WTC11 (cell line): Measurements from ENCODE around the gene GDPD2. TPM values are rescaled to one million over a fixed set of nuclear protein-coding genes. Genes with fewer than 3 reads are reported as not detected.

Experiments used
- ATAC-seq: fragments of 200-7000 bp; cut with Tn5 transposase; 2 replicates; pipeline ENCODE4 v1.10.0; 2021; ENCODE audit warnings: mild to moderate bottlenecking, moderate library complexity
- CTCF ChIA-PET: fragments of 300-600 bp; sonication (Branson Sonifier 250); formaldehyde crosslinking; loops from one replicate; lab custom pipeline; 2021; ENCODE audit warnings: antibody characterized with exemption; lab: Charles Lee
- POLR2A ChIA-PET: fragments of 350-600 bp; sonication (Branson Sonifier 250); formaldehyde crosslinking; loops from one replicate; lab custom pipeline; 2021; ENCODE audit warnings: antibody characterized with exemption; lab: Charles Lee
- DNase-seq: peaks from one replicate; pipeline ENCODE4 v3.0.0; 2021; ENCODE audit warnings: low spot score
- H3K27ac Mint-ChIP-seq: 2 replicates; pipeline ENCODE4 v1.8.0; 2021; ENCODE audit warnings: mixed read lengths
- H3K27me3 Mint-ChIP-seq: 2 replicates; pipeline ENCODE4 v1.8.0; 2021; ENCODE audit warnings: low read depth, mild to moderate bottlenecking, moderate library complexity, mixed read lengths
- H3K36me3 Mint-ChIP-seq: 2 replicates; pipeline ENCODE4 v1.8.0; 2021; ENCODE audit warnings: mixed read lengths
- H3K4me1 Mint-ChIP-seq: 2 replicates; pipeline ENCODE4 v1.8.0; 2022; ENCODE audit warnings: mixed read lengths
- H3K4me3 Mint-ChIP-seq: 2 replicates; pipeline ENCODE4 v1.8.0; 2021; ENCODE audit warnings: mild to moderate bottlenecking, moderate library complexity, mixed read lengths
- H3K9me3 Mint-ChIP-seq: 2 replicates; pipeline ENCODE4 v1.8.0; 2021; ENCODE audit warnings: mixed read lengths
- ELF4 ChIP-seq: sonication (generic); formaldehyde crosslinking; IDR thresholded peaks from 2 replicates; pipeline ENCODE4 v1.8.1; 2022; ENCODE audit warnings: low read depth, mild to moderate bottlenecking, moderate library complexity, missing genetic modification reagents
- ESRRA ChIP-seq: sonication (generic); formaldehyde crosslinking; IDR thresholded peaks from 2 replicates; pipeline ENCODE4 v1.8.1; 2022; ENCODE audit warnings: mild to moderate bottlenecking, missing genetic modification reagents, borderline replicate concordance
- ETV6 ChIP-seq: sonication (generic); formaldehyde crosslinking; IDR thresholded peaks from 2 replicates; pipeline ENCODE4 v1.8.1; 2022; ENCODE audit warnings: mild to moderate bottlenecking, missing genetic modification reagents
- FOXK1 ChIP-seq: sonication (generic); formaldehyde crosslinking; IDR thresholded peaks from 2 replicates; pipeline ENCODE4 v1.8.0; 2022; ENCODE audit warnings: mild to moderate bottlenecking, moderate library complexity, missing genetic modification reagents
- IRF2 ChIP-seq: sonication (generic); formaldehyde crosslinking; IDR thresholded peaks from 2 replicates; pipeline ENCODE4 v1.8.0; 2022; ENCODE audit warnings: low read depth, missing genetic modification reagents, borderline replicate concordance
- MYBL2 ChIP-seq: sonication (generic); formaldehyde crosslinking; IDR thresholded peaks from 2 replicates; pipeline ENCODE4 v1.8.1; 2023; ENCODE audit warnings: mild to moderate bottlenecking, moderate library complexity, missing genetic modification reagents
- NR2C2 ChIP-seq: sonication (generic); formaldehyde crosslinking; IDR thresholded peaks from 2 replicates; pipeline ENCODE4 v1.8.0; 2022; ENCODE audit warnings: mild to moderate bottlenecking, missing genetic modification reagents
- SP1 ChIP-seq: sonication (generic); formaldehyde crosslinking; conservative IDR thresholded peaks from 2 replicates; pipeline ENCODE4 v1.8.1; 2022; ENCODE audit warnings: missing genetic modification reagents
- TEAD4 ChIP-seq: sonication (generic); formaldehyde crosslinking; IDR thresholded peaks from 2 replicates; pipeline ENCODE4 v1.8.0; 2022; ENCODE audit warnings: mild to moderate bottlenecking, missing genetic modification reagents
- ZBTB21 ChIP-seq: sonication (generic); formaldehyde crosslinking; IDR thresholded peaks from 2 replicates; pipeline ENCODE4 v1.8.1; 2023; ENCODE audit warnings: mild to moderate bottlenecking, missing genetic modification reagents, borderline replicate concordance
- ZNF121 ChIP-seq: sonication (generic); formaldehyde crosslinking; IDR thresholded peaks from 2 replicates; pipeline ENCODE4 v1.8.0; 2023; ENCODE audit warnings: missing genetic modification reagents
- ZNF232 ChIP-seq: sonication (generic); formaldehyde crosslinking; IDR thresholded peaks from 2 replicates; pipeline ENCODE4 v1.8.0; 2022; ENCODE audit warnings: mild to moderate bottlenecking, missing genetic modification reagents
- ZNF263 ChIP-seq: sonication (generic); formaldehyde crosslinking; IDR thresholded peaks from 2 replicates; pipeline ENCODE4 v1.8.1; 2022; ENCODE audit warnings: low read depth, mild to moderate bottlenecking, moderate library complexity, missing genetic modification reagents
- ZNF423 ChIP-seq: fragments of 250-450 bp; sonication (Bioruptor Pico); IDR thresholded peaks from 2 replicates; pipeline ENCODE4 v2.1.2; 2022; ENCODE audit warnings: mild to moderate bottlenecking, moderate library complexity
- ZNF671 ChIP-seq: fragments of 250-450 bp; sonication (Bioruptor Pico); IDR thresholded peaks from 2 replicates; pipeline ENCODE4 v1.8.0; 2021; ENCODE audit warnings: mild to moderate bottlenecking
- total RNA-seq: library from RNA; stranded (reverse); gene quantifications from 3 replicates; pipeline ENCODE4 v1.2.3, GENCODE V29; 2021
- TF ChIP-seq, protein P1 (sequence below): fragments of 250-450 bp; sonication (Bioruptor Pico); IDR thresholded peaks from 2 replicates; pipeline ENCODE4 v2.1.2; 2022; ENCODE audit warnings: mild to moderate bottlenecking, moderate library complexity
- TF ChIP-seq, protein P2 (sequence below): fragments of 250-450 bp; sonication (Bioruptor Pico); IDR thresholded peaks from 2 replicates; pipeline ENCODE4 v1.9.0; 2021; ENCODE audit warnings: mild to moderate bottlenecking
- TF ChIP-seq, protein P3 (sequence below): sonication (generic); formaldehyde crosslinking; IDR thresholded peaks from 2 replicates; pipeline ENCODE4 v1.8.1; 2022; ENCODE audit warnings: mild to moderate bottlenecking, missing genetic modification reagents, moderate library complexity, borderline replicate concordance
- TF ChIP-seq, protein P4 (sequence below): sonication (generic); formaldehyde crosslinking; conservative IDR thresholded peaks from 2 replicates; pipeline ENCODE4 v1.8.1; 2022; ENCODE audit warnings: mild to moderate bottlenecking, missing genetic modification reagents
- TF ChIP-seq, protein P5 (sequence below): sonication (generic); formaldehyde crosslinking; conservative IDR thresholded peaks from 2 replicates; pipeline ENCODE4 v1.8.1; 2023; ENCODE audit warnings: mild to moderate bottlenecking, low read depth, missing genetic modification reagents, moderate library complexity
- TF ChIP-seq, protein P6 (sequence below): sonication (generic); formaldehyde crosslinking; IDR thresholded peaks from 2 replicates; pipeline ENCODE4 v1.8.1; 2023; ENCODE audit warnings: mild to moderate bottlenecking, missing genetic modification reagents
- TF ChIP-seq, protein P7 (sequence below): sonication (generic); formaldehyde crosslinking; IDR thresholded peaks from 2 replicates; pipeline ENCODE4 v1.8.0; 2023; ENCODE audit warnings: missing genetic modification reagents
- TF ChIP-seq, protein P8 (sequence below): sonication (generic); formaldehyde crosslinking; IDR thresholded peaks from 2 replicates; pipeline ENCODE4 v1.8.1; 2023; ENCODE audit warnings: mild to moderate bottlenecking, missing genetic modification reagents, borderline replicate concordance

GDPD2 gene
- total RNA-seq, 1 experiment from 2014 or later: 7.0 TPM

DNA sequence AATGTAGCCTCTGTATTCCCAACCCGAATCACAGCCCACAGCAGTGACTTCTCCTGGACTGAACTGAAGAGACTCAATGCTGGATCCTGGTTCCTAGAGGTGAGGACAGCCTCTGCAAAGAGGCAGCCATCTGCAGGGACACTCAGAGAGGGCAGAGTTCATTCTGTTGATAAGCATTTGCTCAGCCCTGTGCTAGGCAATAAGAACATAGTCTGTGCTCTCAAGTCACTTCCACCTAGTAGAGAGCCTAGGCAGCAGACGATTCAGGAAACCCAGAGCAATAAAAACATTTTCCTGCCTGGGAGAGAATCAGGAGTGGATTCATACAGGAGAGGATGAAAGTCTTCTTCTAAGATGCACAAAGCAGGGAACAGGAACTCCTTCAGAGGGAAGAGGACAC, 4.3 kb downstream of the GDPD2 start:
- ATAC-seq (no peak), DNase-seq (no peak)
- ChIA-PET CTCF (no interaction called here), POLR2A (no interaction called here)
- H3K27me3 Mint-ChIP-seq: no peaks in the 10 kb centered on the region; the same call in 1 of the 2 replicates
- peaks cover 8% of the 10 kb centered on the region for H3K36me3 Mint-ChIP-seq
- TF ChIP-seq, protein P1, sequence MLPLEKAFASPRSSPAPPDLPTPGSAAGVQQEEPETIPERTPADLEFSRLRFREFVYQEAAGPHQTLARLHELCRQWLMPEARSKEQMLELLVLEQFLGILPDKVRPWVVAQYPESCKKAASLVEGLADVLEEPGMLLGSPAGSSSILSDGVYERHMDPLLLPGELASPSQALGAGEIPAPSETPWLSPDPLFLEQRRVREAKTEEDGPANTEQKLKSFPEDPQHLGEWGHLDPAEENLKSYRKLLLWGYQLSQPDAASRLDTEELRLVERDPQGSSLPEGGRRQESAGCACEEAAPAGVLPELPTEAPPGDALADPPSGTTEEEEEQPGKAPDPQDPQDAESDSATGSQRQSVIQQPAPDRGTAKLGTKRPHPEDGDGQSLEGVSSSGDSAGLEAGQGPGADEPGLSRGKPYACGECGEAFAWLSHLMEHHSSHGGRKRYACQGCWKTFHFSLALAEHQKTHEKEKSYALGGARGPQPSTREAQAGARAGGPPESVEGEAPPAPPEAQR (CRISPR knock-in tag): no peak
- TF ChIP-seq ETV6 (CRISPR knock-in tag) (no peak), NR2C2 (CRISPR knock-in tag) (no peak), ZNF121 (CRISPR knock-in tag) (no peak)
- H3K9me3 Mint-ChIP-seq: no peaks in the 10 kb centered on the region
- H3K4me1 Mint-ChIP-seq: peaks cover 10% of the 10 kb centered on the region
- no peak overlapping the region for H3K4me3 Mint-ChIP-seq
- no peak overlapping the region for H3K27ac Mint-ChIP-seq

DNA sequence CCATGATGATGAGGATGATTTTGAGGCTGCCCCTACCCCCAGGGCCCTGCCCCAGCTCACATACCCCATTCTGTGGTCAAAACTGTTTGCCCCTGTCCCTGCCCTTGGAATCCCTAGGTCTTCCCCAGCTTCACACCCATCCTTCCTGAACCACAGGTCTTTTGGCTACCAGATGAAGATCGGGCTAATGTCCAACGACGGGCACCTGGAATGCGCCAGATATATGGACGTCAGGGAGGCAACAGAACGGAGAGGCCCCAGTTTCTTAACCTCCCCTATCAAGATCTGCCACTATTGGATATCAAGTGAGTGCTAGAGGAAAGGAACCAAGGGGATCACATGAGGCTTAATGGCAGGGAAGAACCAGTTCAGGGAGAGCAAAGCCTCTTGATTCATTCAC, 6.6 kb downstream of the GDPD2 start:
- H3K27ac Mint-ChIP-seq: no peak overlapping the region
- H3K36me3 Mint-ChIP-seq: peaks cover 8% of the 10 kb centered on the region
- ATAC-seq: no peak
- H3K9me3 Mint-ChIP-seq: no peaks in the 10 kb centered on the region
- DNase-seq: no peak
- peaks cover 7% of the 10 kb centered on the region for H3K4me1 Mint-ChIP-seq
- POLR2A ChIA-PET: no interaction called here
- no peak overlapping the region for H3K4me3 Mint-ChIP-seq
- no peaks in the 10 kb centered on the region; the same call in 1 of the 2 replicates for H3K27me3 Mint-ChIP-seq
- no peak for TF ChIP-seq SP1 (CRISPR knock-in tag)
- TF ChIP-seq, protein P2, sequence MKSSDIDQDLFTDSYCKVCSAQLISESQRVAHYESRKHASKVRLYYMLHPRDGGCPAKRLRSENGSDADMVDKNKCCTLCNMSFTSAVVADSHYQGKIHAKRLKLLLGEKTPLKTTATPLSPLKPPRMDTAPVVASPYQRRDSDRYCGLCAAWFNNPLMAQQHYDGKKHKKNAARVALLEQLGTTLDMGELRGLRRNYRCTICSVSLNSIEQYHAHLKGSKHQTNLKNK (CRISPR knock-in tag): no peak
- no peak for TF ChIP-seq ZNF671 (CRISPR knock-in tag)
- TF ChIP-seq, protein P3, sequence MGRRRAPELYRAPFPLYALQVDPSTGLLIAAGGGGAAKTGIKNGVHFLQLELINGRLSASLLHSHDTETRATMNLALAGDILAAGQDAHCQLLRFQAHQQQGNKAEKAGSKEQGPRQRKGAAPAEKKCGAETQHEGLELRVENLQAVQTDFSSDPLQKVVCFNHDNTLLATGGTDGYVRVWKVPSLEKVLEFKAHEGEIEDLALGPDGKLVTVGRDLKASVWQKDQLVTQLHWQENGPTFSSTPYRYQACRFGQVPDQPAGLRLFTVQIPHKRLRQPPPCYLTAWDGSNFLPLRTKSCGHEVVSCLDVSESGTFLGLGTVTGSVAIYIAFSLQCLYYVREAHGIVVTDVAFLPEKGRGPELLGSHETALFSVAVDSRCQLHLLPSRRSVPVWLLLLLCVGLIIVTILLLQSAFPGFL (CRISPR knock-in tag): no peak
- TF ChIP-seq, protein P4, sequence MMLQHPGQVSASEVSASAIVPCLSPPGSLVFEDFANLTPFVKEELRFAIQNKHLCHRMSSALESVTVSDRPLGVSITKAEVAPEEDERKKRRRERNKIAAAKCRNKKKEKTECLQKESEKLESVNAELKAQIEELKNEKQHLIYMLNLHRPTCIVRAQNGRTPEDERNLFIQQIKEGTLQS: no peak
- TF ChIP-seq, protein P5, sequence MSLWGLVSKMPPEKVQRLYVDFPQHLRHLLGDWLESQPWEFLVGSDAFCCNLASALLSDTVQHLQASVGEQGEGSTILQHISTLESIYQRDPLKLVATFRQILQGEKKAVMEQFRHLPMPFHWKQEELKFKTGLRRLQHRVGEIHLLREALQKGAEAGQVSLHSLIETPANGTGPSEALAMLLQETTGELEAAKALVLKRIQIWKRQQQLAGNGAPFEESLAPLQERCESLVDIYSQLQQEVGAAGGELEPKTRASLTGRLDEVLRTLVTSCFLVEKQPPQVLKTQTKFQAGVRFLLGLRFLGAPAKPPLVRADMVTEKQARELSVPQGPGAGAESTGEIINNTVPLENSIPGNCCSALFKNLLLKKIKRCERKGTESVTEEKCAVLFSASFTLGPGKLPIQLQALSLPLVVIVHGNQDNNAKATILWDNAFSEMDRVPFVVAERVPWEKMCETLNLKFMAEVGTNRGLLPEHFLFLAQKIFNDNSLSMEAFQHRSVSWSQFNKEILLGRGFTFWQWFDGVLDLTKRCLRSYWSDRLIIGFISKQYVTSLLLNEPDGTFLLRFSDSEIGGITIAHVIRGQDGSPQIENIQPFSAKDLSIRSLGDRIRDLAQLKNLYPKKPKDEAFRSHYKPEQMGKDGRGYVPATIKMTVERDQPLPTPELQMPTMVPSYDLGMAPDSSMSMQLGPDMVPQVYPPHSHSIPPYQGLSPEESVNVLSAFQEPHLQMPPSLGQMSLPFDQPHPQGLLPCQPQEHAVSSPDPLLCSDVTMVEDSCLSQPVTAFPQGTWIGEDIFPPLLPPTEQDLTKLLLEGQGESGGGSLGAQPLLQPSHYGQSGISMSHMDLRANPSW (CRISPR knock-in tag): no peak
- TF ChIP-seq, protein P6, sequence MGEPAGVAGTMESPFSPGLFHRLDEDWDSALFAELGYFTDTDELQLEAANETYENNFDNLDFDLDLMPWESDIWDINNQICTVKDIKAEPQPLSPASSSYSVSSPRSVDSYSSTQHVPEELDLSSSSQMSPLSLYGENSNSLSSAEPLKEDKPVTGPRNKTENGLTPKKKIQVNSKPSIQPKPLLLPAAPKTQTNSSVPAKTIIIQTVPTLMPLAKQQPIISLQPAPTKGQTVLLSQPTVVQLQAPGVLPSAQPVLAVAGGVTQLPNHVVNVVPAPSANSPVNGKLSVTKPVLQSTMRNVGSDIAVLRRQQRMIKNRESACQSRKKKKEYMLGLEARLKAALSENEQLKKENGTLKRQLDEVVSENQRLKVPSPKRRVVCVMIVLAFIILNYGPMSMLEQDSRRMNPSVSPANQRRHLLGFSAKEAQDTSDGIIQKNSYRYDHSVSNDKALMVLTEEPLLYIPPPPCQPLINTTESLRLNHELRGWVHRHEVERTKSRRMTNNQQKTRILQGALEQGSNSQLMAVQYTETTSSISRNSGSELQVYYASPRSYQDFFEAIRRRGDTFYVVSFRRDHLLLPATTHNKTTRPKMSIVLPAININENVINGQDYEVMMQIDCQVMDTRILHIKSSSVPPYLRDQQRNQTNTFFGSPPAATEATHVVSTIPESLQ (CRISPR knock-in tag): no peak
- TF ChIP-seq, protein P7, sequence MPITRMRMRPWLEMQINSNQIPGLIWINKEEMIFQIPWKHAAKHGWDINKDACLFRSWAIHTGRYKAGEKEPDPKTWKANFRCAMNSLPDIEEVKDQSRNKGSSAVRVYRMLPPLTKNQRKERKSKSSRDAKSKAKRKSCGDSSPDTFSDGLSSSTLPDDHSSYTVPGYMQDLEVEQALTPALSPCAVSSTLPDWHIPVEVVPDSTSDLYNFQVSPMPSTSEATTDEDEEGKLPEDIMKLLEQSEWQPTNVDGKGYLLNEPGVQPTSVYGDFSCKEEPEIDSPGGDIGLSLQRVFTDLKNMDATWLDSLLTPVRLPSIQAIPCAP (CRISPR knock-in tag): no peak
- TF ChIP-seq ZNF423 (CRISPR knock-in tag): no peak
- no peak for TF ChIP-seq ELF4 (CRISPR knock-in tag)
- TF ChIP-seq IRF2: no peak
- TF ChIP-seq ZNF121 (CRISPR knock-in tag): no peak
- no peak for TF ChIP-seq ZNF263 (CRISPR knock-in tag)
- TF ChIP-seq ESRRA (CRISPR knock-in tag): no peak
- no peak for TF ChIP-seq MYBL2 (CRISPR knock-in tag)
- no peak for TF ChIP-seq ZNF232 (CRISPR knock-in tag)
- TF ChIP-seq, protein P8, sequence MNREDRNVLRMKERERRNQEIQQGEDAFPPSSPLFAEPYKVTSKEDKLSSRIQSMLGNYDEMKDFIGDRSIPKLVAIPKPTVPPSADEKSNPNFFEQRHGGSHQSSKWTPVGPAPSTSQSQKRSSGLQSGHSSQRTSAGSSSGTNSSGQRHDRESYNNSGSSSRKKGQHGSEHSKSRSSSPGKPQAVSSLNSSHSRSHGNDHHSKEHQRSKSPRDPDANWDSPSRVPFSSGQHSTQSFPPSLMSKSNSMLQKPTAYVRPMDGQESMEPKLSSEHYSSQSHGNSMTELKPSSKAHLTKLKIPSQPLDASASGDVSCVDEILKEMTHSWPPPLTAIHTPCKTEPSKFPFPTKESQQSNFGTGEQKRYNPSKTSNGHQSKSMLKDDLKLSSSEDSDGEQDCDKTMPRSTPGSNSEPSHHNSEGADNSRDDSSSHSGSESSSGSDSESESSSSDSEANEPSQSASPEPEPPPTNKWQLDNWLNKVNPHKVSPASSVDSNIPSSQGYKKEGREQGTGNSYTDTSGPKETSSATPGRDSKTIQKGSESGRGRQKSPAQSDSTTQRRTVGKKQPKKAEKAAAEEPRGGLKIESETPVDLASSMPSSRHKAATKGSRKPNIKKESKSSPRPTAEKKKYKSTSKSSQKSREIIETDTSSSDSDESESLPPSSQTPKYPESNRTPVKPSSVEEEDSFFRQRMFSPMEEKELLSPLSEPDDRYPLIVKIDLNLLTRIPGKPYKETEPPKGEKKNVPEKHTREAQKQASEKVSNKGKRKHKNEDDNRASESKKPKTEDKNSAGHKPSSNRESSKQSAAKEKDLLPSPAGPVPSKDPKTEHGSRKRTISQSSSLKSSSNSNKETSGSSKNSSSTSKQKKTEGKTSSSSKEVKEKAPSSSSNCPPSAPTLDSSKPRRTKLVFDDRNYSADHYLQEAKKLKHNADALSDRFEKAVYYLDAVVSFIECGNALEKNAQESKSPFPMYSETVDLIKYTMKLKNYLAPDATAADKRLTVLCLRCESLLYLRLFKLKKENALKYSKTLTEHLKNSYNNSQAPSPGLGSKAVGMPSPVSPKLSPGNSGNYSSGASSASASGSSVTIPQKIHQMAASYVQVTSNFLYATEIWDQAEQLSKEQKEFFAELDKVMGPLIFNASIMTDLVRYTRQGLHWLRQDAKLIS (CRISPR knock-in tag): no peak
- no peak for TF ChIP-seq FOXK1 (CRISPR knock-in tag)
- TF ChIP-seq TEAD4: no peak
- TF ChIP-seq ZBTB21 (CRISPR knock-in tag): no peak
- CTCF ChIA-PET: no interaction called here
